ENCODE data around the gene GAD1. TPM values are rescaled to one million over a fixed set of nuclear protein-coding genes. Genes with fewer than 3 reads are reported as not detected.

The GAD1 gene
- total and polyA plus RNA-seq, 10 of the 15 experiments (the other 5 are each of a cell fraction or from before 2014, with no cell fraction given), result 0.04 to 3.4 (median 0.42) TPM

- no peak overlapping the region for H3K9ac ChIP-seq (ENCODE audit: control insufficient read depth, insufficient read depth, low read length)
- TF ChIP-seq HDAC6 (IDR thresholded peaks at IDR 0.05; ENCODE audit: unreplicated experiment), result no peak
- TF ChIP-seq YY1 (IDR thresholded peaks at IDR 0.05; ENCODE audit: low read depth, low read length), result no peak
- TF ChIP-seq E2F4 (IDR thresholded peaks at IDR 0.05; ENCODE audit: low read depth, low read length), result no peak
- TF ChIP-seq ZNF207 (IDR thresholded peaks at IDR 0.05; ENCODE audit: borderline replicate concordance), result no peak
- TF ChIP-seq CHD2 (IDR thresholded peaks at IDR 0.05; ENCODE audit: borderline replicate concordance, low read depth, low read length), result no peak
- TF ChIP-seq ATF7 (IDR thresholded peaks at IDR 0.05; ENCODE audit: low read depth), result no peak
- TF ChIP-seq, protein P1, sequence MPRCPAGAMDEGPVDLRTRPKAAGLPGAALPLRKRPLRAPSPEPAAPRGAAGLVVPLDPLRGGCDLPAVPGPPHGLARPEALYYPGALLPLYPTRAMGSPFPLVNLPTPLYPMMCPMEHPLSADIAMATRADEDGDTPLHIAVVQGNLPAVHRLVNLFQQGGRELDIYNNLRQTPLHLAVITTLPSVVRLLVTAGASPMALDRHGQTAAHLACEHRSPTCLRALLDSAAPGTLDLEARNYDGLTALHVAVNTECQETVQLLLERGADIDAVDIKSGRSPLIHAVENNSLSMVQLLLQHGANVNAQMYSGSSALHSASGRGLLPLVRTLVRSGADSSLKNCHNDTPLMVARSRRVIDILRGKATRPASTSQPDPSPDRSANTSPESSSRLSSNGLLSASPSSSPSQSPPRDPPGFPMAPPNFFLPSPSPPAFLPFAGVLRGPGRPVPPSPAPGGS (IDR thresholded peaks at IDR 0.05; ENCODE audit: borderline replicate concordance, insufficient read depth, low read depth, low read length, poor library complexity, severe bottlenecking), result no peak
- TF ChIP-seq ZBTB33 (IDR thresholded peaks at IDR 0.05), result no peak
- no peak for TF ChIP-seq NFIC (IDR thresholded peaks at IDR 0.05; ENCODE audit: low read depth, low read length)
- TF ChIP-seq NFYB (IDR thresholded peaks at IDR 0.05; ENCODE audit: insufficient read depth, low read depth, low read length), result no peak
- TF ChIP-seq ZBTB11 (CRISPR knock-in tag; IDR thresholded peaks at IDR 0.05), result no peak
- TF ChIP-seq POLR2AphosphoS2 (IDR thresholded peaks at IDR 0.05; ENCODE audit: low read depth, low read length), result no peak
- no peak for TF ChIP-seq ZNF622 (IDR thresholded peaks at IDR 0.05)
- no peak for TF ChIP-seq ZNF274 (IDR thresholded peaks at IDR 0.05; ENCODE audit: insufficient read depth, insufficient read length)
- TF ChIP-seq SRF (IDR thresholded peaks at IDR 0.05; ENCODE audit: low read depth in 2 of 2, low read length in 2 of 2), result no peak
Observed at GRCh38 chr2:170818036-170818751, 1.5 kb downstream of the GAD1 start.

More at GRCh38 chr2:170818036-170818751, 1.5 kb downstream of the GAD1 start:
- ChIA-PET SMC1A (ENCODE audit: uncharacterized antibody, unreplicated experiment) (interaction anchor here (1.4 kb wide), 1 partner anchor 60 kb away, joined by 4 read pairs; no protein-coding TSS in a partner anchor), POLR2A (no interaction called here), RAD21 (ENCODE audit: unreplicated experiment) (interaction anchor here (3.3 kb wide), 1 partner anchor 55 kb away, joined by 16 read pairs; no protein-coding TSS in a partner anchor), CTCF (interaction anchor here (1.3 kb wide), 2 partner anchors 55 to 448 kb away, joined by 3 to 4 read pairs; no protein-coding TSS in a partner anchor)
- H4K20me1 ChIP-seq (ENCODE audit: control insufficient read depth, insufficient read depth), result 0 out of 2 replicates have a peak, but pooled peaks cover 4% of the 10 kb centered on the region
- in situ Hi-C loops (cut with MboI) (loop anchor here (5.0 kb wide), 1 partner anchor 886 kb away; no protein-coding TSS in a partner anchor), intact Hi-C loops (cut with micrococcal nuclease; ENCODE audit: unreplicated experiment) (loop anchor here (5.0 to 10.0 kb wide), 2 partner anchors 333 to 886 kb away; no protein-coding TSS in a partner anchor)
- no peaks in the 10 kb centered on the region for H3K79me2 ChIP-seq (ENCODE audit: control insufficient read depth, insufficient read depth, low read length)
- peak overlapping the region; percentile 91; the same call in 1 of the 2 replicates for H3K4me2 ChIP-seq (ENCODE audit: control insufficient read depth, insufficient read depth)
- H3K27me3 ChIP-seq (replicated peaks in 1 of 2; ENCODE audit: control insufficient read depth in 2 of 2, insufficient read depth in 2 of 2, low read length in 1 of 2), result peaks cover 10 to 53% of the 10 kb centered on the region in 2 experiments
- peak overlapping the region; percentile 54 for H3K4me3 ChIP-seq
- H3K4me1 ChIP-seq (ENCODE audit: control insufficient read depth, insufficient read depth, low read length), result peaks cover 16% of the 10 kb centered on the region
- peak; percentile 4; the same call in 2 of the 3 replicates for ATAC-seq
- BruUV-seq (replicated peaks), result no TSS peak
- no peak for FAIRE-seq
- no peak overlapping the region; the same call in 1 of the 2 replicates for H2AFZ ChIP-seq (ENCODE audit: control insufficient read depth, low read depth, low read length)
- H3K27ac ChIP-seq (ENCODE audit: control insufficient read depth, insufficient read depth), result no peak overlapping the region
- H3K36me3 ChIP-seq (ENCODE audit: control insufficient read depth in 2 of 2, insufficient read depth in 2 of 2, low read length in 1 of 2), result no peaks in the 10 kb centered on the region
- 17% methylated on average over 37 of the region's 60 CpGs for WGBS (ENCODE audit: insufficient coverage, insufficient replicate concordance, low lambda C conversion rate, missing lambda C conversion rate)
- no peak for DNase-seq (ENCODE audit: low read depth, low spot score)
- no peaks in the 10 kb centered on the region; the same call in 2 of the 3 replicates for H3K9me3 ChIP-seq (replicated peaks; ENCODE audit: control insufficient read depth, insufficient read depth, low read length)
